Stimulated activated CD4-positive, alpha-beta T cell treated with anti-CD3 and anti-CD28 coated beads, Interleukin-15, amount 100 ng/mL, for 48 hours (primary cell): ENCODE results near the gene MATN1.

Experiments used
- DNase-seq, 2 donors: peaks; one replicate each; pipeline ENCODE4 v3.0.0-alpha.2; 2020; ENCODE audit warnings: low read depth in 2 of 2

Gene MATN1

GRCh38 chr1:30682396-30683275 is 40.7 kb downstream of the MATN1 start:
- no peak for DNase-seq

DNA sequence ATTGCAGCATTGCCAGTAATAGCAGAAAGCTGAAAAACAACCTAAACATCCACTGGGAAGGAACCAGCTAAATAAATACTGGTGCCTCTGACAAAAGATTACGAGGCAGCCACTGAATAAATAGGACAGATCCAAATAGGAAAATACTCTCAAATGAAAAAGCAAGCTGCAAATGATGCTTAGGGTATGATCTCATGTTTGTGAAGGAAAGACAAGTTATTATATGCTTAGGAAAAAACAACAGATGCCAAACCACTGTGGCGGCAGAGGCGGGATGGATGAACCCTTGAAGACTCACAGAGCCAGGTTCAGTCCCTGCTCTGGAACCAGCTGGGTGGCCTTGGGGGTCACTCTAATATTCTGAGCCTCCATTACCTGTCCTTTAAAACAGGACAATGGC is 41.6 kb downstream of the MATN1 start:
- DNase-seq = no peak

DNA sequence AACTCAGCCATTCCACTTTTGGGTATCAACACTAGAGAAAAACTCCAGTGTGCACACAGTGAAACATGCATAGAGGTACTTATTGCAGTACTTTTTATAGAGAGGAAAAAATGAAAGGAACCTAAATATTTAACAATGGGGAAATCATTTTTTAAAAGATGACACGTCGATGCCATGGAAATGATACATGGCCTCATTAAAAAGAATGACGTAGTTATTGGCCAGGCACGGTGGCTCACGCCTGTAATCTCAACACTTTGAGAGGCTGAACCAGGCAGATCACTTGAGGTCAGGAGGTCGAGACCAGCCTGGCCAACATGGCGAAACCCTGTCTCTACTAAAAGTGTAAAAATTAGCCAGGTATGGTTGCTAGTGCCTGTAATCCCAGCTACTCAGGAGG is 42.5 kb downstream of the MATN1 start:
- DNase-seq = no peak

- DNase-seq = no peak
These were observed 43.0 kb downstream of the MATN1 start for GRCh38 chr1:30680429-30680828.

DNA sequence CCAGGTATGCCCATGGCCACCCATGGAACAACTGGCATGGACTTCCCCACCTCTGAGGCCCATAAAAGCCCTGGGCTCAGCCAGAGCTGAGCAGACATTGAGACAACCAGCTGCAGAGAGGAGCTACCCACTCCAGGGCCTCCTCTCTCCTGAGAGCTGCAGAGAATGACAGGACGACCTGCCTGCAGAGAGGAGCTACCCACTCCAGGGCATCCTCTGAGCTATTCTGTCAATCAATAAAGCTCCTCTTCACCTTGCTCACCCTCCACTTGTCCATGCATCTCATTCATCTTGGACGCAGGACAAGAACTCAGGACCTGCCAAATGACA is 43.4 kb downstream of the MATN1 start:
- no peak for DNase-seq

DNA sequence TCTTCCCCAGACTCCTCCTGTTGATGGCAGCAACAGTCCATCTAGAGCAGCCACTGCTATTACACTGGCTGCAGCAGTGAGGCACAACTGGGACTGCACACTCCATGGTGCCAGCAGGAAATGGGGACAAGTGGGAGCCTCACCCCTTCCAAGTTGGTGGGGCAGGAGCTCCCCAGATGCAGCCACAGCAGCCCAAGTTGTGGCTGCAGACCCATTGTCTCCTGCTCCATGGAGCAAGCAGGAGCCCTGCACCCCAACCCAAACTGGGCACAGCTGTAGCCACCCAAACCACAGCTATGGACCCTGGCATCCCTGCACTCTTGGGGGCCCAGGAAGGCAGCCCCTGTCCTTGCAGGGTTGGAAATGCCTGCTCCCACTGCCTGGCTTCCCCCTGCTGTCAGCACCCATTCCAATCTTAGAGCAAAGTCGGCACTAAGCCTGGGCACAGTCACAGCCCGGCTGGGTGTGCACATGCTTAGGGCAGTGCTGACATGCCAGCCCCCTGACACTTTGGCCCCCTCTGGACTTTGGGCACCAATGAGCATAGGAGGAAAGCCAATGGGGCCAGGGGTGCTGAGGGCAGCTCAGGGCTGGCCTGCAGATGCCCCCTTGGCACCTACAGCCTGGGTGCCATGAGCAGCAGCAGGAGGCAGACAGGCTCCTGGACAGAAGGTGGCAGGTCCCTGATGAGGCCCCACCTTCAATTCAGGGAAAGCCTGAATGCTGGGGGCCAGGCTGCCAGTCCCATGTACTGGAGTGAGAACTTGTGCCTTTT is 44.0 kb downstream of the MATN1 start:
- DNase-seq = no peak

GRCh38 chr1:30678209-30678608 is 45.2 kb downstream of the MATN1 start:
- no peak for DNase-seq

GRCh38 chr1:30677471-30677870 is 45.9 kb downstream of the MATN1 start:
- no peak for DNase-seq

GRCh38 chr1:30675761-30676160 is 47.6 kb downstream of the MATN1 start:
- no peak for DNase-seq

DNA sequence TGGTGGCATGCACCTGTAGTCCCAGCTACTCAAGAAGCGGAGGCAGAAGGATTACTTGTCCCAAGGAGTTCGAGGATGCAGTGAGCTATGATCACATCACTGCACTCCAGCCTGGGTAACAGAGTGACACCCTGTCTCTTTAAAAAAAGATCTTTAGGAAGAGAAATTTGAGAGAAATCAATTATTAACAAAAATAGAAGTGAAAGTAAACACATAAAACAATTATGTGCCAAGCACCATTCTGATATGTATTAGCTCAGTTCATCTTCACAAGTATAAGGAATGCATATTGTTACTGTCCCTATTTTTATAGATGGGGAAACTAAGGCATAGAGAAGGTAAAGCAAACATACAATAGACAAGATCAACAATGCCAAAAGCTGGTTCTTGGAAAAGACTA is 48.1 kb downstream of the MATN1 start:
- no peak for DNase-seq

- no peak for DNase-seq
These were observed 50.0 kb downstream of the MATN1 start for GRCh38 chr1:30673395-30673794.

- no peak for DNase-seq
These were observed 50.7 kb downstream of the MATN1 start for GRCh38 chr1:30672661-30673060.

DNA sequence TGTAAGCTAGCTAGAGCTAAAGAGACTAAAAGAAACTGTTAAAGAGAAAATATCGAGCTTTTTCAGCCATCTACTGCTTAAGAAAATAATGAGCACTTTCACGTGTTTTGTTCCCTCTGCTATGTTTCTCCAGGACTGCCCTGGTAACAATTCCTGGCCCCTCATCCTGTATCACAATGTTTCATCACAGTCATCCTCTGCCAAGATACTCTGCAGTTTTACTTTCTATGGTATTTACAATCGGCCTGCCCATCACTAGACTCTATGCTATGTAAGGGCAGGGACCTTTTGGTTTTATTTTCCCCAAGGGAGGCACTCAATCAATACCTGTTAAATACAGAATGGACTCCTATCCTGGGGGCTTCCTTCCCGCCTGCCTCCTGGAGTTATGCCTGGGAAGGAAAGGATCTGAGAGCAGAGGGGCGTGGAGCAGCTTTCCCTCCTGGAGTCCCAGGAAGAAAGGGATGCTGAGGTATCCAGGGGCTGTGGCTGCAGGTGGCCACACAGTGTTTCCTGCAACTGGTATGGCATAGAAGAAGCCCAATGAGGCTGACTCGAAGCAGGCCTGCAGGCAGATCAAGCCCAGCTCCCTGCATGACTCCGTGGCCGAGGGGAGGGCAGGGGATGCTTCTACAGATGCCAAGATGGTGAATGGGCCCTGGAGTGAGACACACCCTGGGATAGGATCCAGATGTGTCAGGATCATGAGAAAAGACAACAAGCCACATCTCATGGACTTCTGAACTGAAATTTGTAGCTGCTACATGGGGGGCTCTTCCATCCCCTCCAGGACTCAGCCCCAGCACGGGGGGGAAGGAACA is 52.9 kb downstream of the MATN1 start:
- DNase-seq = no peak

- DNase-seq = no peak
These were observed 54.6 kb downstream of the MATN1 start for GRCh38 chr1:30668546-30669327.

DNA sequence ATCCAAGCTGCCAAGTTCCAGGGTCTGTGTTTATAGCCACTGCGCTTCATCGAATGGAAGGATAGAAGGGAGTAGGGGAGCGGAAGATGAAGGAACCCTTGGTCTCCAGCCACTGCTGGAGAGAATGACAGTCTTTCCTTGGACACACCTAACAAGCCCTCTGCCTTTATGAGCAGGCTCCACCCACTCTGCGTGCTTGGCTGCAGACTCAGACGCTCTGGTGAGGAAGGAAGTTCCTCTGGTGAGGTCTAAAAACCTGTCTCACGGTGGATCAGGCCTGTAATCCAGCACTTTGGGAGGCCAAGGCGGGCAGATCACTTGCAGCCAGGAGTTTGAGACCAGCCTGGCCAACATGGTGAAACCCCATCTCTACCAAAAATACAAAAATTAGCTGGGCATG is 55.4 kb downstream of the MATN1 start:
- DNase-seq = no peak

GRCh38 chr1:30666756-30667273 is 56.6 kb downstream of the MATN1 start:
- no peak for DNase-seq

- DNase-seq = no peak
These were observed 58.0 kb downstream of the MATN1 start for GRCh38 chr1:30665216-30666010.

DNA sequence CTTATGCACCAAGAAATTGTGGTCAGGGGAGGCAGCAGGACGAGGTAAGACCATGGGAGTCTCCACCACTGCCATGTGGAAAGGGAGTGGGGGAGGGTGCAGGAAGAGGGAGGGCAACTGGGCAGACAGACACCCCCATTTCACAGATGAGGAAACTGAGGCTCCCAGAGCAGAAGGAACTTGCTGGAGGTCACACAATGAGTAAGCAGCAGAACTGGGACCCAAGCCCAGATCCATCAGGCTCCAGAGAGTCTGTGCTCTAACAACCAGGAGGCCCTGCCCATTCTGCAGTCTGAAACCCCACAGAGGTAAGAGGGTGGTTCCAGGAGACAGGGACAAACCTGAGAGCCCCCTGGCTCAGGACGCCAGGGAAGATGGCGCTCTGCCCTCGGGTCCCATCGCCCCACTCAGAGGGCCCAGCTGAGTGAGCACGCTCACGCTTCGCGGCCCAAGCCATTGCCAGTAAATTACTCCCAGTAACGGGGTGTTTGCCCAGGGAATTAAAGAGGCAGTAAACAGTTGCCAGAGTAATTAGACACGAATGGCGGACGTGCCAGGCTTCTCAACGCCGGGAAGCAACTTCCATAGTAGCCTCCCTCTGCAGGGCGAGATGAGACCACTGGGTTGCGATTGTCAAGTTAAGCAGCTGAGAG is 59.2 kb downstream of the MATN1 start:
- DNase-seq = no peak

- DNase-seq = no peak
These were observed 59.7 kb downstream of the MATN1 start for GRCh38 chr1:30663596-30664091.
